ENCODE results near the gene MRPL49. TPM values are rescaled to one million over a fixed set of nuclear protein-coding genes. Genes with fewer than 3 reads are reported as not detected.

The MRPL49 gene
- total and polyA plus RNA-seq, 2 of the 13 experiments (the other 11 are each of a cell fraction or from before 2014, with no cell fraction given) = 39.2 to 53.3 TPM

DNA sequence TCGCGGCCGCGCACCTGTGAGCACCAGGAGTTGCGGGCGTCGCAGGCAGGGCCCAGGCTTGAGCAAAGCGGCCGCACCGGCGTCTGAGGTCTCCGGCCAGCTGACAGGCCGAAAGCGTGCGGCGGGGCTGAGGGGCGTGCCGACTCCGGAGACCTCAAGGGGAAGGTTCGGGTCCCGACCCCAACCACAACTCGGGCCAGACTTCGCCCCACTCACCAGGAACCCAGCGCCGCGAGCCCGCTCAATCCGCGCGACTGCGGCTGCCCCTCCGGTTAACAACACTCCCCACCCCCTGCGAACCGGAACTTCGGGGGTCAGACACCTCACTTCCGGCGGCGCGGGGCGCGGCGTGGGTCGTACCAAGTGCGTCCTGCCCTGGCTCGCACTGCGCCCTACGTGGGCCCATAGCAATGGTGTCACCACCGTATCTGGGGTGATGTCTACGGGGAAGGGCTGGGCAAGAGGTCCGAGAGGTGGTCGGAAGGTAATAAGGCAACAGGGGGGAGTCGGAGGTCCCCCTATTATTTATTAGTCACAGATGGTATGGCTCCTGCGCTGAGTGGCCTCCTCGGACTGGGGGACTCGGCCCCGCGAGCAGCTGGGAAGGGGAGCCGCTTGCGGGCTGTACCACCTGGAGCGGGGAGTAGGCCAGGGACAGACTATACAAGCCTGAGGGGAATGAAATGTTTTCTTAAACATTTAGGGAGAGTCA, 12.3 kb downstream of the MRPL49 start, which contains the start of gene SYVN1 (continued):
- TF ChIP-seq, protein P1, sequence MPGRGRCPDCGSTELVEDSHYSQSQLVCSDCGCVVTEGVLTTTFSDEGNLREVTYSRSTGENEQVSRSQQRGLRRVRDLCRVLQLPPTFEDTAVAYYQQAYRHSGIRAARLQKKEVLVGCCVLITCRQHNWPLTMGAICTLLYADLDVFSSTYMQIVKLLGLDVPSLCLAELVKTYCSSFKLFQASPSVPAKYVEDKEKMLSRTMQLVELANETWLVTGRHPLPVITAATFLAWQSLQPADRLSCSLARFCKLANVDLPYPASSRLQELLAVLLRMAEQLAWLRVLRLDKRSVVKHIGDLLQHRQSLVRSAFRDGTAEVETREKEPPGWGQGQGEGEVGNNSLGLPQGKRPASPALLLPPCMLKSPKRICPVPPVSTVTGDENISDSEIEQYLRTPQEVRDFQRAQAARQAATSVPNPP (CRISPR knock-in tag; IDR thresholded peaks at IDR 0.05) = 0 out of 2 replicates have a peak, but pooled peaks have one; percentile 31
- TF ChIP-seq PAWR (CRISPR knock-in tag; IDR thresholded peaks at IDR 0.05; ENCODE audit: borderline replicate concordance) (0 out of 2 replicates have a peak, but pooled peaks have one; percentile 62), ZNF576 (CRISPR knock-in tag; IDR thresholded peaks at IDR 0.05) (no peak), RFXAP (CRISPR knock-in tag; IDR thresholded peaks at IDR 0.05; ENCODE audit: borderline replicate concordance) (no peak), SETDB1 (CRISPR knock-in tag; IDR thresholded peaks at IDR 0.05; ENCODE audit: borderline replicate concordance) (no peak), ELK4 (CRISPR knock-in tag; IDR thresholded peaks at IDR 0.05; ENCODE audit: borderline replicate concordance) (0 out of 2 replicates have a peak, but pooled peaks have one; percentile 70), ZBTB37 (CRISPR knock-in tag; IDR thresholded peaks at IDR 0.05) (no peak), NCOA5 (CRISPR knock-in tag; IDR thresholded peaks at IDR 0.05) (no peak), ZNF326 (CRISPR knock-in tag; IDR thresholded peaks at IDR 0.05; ENCODE audit: borderline replicate concordance) (no peak), RFX1 (IDR thresholded peaks at IDR 0.05) (no peak), EP300 (IDR thresholded peaks at IDR 0.05; ENCODE audit: low read depth in 2 of 2, low read length in 2 of 2) (peak in 1 of 2 experiments; percentile 58; a peak in 2 of 4 replicates), EP300 (CRISPR knock-in tag; IDR thresholded peaks at IDR 0.05; ENCODE audit: borderline replicate concordance) (peak; percentile 34; the same call in 1 of the 2 replicates), ZNF292 (CRISPR knock-in tag; IDR thresholded peaks at IDR 0.05; ENCODE audit: borderline replicate concordance, low read depth) (no peak), ZNF724P (CRISPR knock-in tag; IDR thresholded peaks at IDR 0.05; ENCODE audit: borderline replicate concordance) (0 out of 2 replicates have a peak, but pooled peaks have one; percentile 65), NKX3-1 (CRISPR knock-in tag; IDR thresholded peaks at IDR 0.05) (peak; percentile 63), SP140L (CRISPR knock-in tag; IDR thresholded peaks at IDR 0.05; ENCODE audit: borderline replicate concordance) (no peak)
- TF ChIP-seq, protein P2, sequence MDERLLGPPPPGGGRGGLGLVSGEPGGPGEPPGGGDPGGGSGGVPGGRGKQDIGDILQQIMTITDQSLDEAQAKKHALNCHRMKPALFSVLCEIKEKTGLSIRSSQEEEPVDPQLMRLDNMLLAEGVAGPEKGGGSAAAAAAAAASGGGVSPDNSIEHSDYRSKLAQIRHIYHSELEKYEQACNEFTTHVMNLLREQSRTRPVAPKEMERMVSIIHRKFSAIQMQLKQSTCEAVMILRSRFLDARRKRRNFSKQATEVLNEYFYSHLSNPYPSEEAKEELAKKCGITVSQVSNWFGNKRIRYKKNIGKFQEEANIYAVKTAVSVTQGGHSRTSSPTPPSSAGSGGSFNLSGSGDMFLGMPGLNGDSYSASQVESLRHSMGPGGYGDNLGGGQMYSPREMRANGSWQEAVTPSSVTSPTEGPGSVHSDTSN (CRISPR knock-in tag; IDR thresholded peaks at IDR 0.05) = peak; percentile 18; the same call in 1 of the 2 replicates
- TF ChIP-seq, protein P3, sequence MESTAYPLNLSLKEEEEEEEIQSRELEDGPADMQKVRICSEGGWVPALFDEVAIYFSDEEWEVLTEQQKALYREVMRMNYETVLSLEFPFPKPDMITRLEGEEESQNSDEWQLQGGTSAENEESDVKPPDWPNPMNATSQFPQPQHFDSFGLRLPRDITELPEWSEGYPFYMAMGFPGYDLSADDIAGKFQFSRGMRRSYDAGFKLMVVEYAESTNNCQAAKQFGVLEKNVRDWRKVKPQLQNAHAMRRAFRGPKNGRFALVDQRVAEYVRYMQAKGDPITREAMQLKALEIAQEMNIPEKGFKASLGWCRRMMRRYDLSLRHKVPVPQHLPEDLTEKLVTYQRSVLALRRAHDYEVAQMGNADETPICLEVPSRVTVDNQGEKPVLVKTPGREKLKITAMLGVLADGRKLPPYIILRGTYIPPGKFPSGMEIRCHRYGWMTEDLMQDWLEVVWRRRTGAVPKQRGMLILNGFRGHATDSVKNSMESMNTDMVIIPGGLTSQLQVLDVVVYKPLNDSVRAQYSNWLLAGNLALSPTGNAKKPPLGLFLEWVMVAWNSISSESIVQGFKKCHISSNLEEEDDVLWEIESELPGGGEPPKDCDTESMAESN (CRISPR knock-in tag; conservative IDR thresholded peaks at IDR 0.05) = peak; percentile 74
- TF ChIP-seq, protein P4, sequence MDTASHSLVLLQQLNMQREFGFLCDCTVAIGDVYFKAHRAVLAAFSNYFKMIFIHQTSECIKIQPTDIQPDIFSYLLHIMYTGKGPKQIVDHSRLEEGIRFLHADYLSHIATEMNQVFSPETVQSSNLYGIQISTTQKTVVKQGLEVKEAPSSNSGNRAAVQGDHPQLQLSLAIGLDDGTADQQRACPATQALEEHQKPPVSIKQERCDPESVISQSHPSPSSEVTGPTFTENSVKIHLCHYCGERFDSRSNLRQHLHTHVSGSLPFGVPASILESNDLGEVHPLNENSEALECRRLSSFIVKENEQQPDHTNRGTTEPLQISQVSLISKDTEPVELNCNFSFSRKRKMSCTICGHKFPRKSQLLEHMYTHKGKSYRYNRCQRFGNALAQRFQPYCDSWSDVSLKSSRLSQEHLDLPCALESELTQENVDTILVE (CRISPR knock-in tag; IDR thresholded peaks at IDR 0.05) = peak; percentile 93
- TF ChIP-seq, protein P5, sequence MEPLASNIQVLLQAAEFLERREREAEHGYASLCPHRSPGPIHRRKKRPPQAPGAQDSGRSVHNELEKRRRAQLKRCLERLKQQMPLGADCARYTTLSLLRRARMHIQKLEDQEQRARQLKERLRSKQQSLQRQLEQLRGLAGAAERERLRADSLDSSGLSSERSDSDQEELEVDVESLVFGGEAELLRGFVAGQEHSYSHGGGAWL (CRISPR knock-in tag; IDR thresholded peaks at IDR 0.05) = no peak; the same call in 1 of the 2 replicates

All from HepG2 (cell line).